ENCODE measurements around the gene ANKFN1. TPM values are rescaled to one million over a fixed set of nuclear protein-coding genes. Genes with fewer than 3 reads are reported as not detected.

ANKFN1 gene
- total RNA-seq, 1 donor from 2014 or later, result 1.6 TPM

- Histone ChIP-seq H3K9ac (ENCODE audit: low read depth in 1 of 3, low read length in 3 of 3) (no peak overlapping the region), H3K36me3 (ENCODE audit: control insufficient read depth in 3 of 3, insufficient read depth in 3 of 3, low read length in 3 of 3) (no peaks in the 10 kb centered on the region), H3K27ac (ENCODE audit: low read depth, low read length) (no peak overlapping the region), H3K9me3 (ENCODE audit: control insufficient read depth in 3 of 3, low read length in 3 of 3) (no peaks in the 10 kb centered on the region), H3K4me1 (ENCODE audit: control insufficient read depth in 3 of 3, insufficient read depth in 3 of 3, low read length in 3 of 3) (peaks cover 20 to 35% (median 27%) of the 10 kb centered on the region in 3 donors), H3K4me3 (ENCODE audit: low read length in 3 of 3) (no peak overlapping the region), H3K27me3 (ENCODE audit: control insufficient read depth in 3 of 3, insufficient read depth in 3 of 3, low read length in 3 of 3) (no peaks in the 10 kb centered on the region)
These were observed 22.8 kb downstream of the ANKFN1 start for GRCh38 chr17:56176091-56176490.

- Histone ChIP-seq H3K27ac (ENCODE audit: low read depth, low read length) (no peak overlapping the region), H3K36me3 (ENCODE audit: control insufficient read depth in 3 of 3, insufficient read depth in 3 of 3, low read length in 3 of 3) (no peaks in the 10 kb centered on the region), H3K4me1 (ENCODE audit: control insufficient read depth in 3 of 3, insufficient read depth in 3 of 3, low read length in 3 of 3) (peaks cover 20 to 26% (median 23%) of the 10 kb centered on the region in 3 donors), H3K4me3 (ENCODE audit: low read length in 3 of 3) (no peak overlapping the region), H3K9me3 (ENCODE audit: control insufficient read depth in 3 of 3, low read length in 3 of 3) (no peaks in the 10 kb centered on the region), H3K9ac (ENCODE audit: low read depth in 1 of 3, low read length in 3 of 3) (no peak overlapping the region), H3K27me3 (ENCODE audit: control insufficient read depth in 3 of 3, insufficient read depth in 3 of 3, low read length in 3 of 3) (no peaks in the 10 kb centered on the region)
These were observed 24.1 kb downstream of the ANKFN1 start for GRCh38 chr17:56177361-56177760.

DNA sequence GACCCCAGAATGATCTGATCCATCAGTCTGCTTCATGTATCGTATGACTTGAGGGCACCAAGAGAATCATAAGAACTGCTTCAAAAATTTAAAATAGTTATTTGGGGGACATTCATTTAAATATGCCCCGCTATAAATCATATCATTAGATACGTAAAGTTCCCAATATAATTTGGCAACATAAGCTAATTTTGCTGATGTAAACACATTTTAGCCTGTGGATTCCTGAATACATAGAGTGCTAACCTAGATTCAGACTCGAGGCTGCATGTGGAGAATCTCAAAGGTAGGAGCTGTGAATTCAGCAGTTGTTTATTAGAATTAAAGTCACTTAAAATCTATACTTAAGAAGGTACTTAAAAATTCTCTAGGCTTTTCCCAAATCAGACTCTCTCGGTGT is 24.9 kb downstream of the ANKFN1 start:
- Histone ChIP-seq H3K27me3 (ENCODE audit: control insufficient read depth in 3 of 3, insufficient read depth in 3 of 3, low read length in 3 of 3) (no peaks in the 10 kb centered on the region), H3K36me3 (ENCODE audit: control insufficient read depth in 3 of 3, insufficient read depth in 3 of 3, low read length in 3 of 3) (no peaks in the 10 kb centered on the region), H3K9ac (ENCODE audit: low read depth in 1 of 3, low read length in 3 of 3) (no peak overlapping the region), H3K27ac (ENCODE audit: low read depth, low read length) (no peak overlapping the region), H3K4me3 (ENCODE audit: low read length in 3 of 3) (no peak overlapping the region), H3K9me3 (ENCODE audit: control insufficient read depth in 3 of 3, low read length in 3 of 3) (no peaks in the 10 kb centered on the region), H3K4me1 (ENCODE audit: control insufficient read depth in 3 of 3, insufficient read depth in 3 of 3, low read length in 3 of 3) (peaks cover 15 to 18% (median 16%) of the 10 kb centered on the region in 3 donors)

GRCh38 chr17:56182081-56182480 is 28.8 kb downstream of the ANKFN1 start:
- Histone ChIP-seq H3K27me3 (ENCODE audit: control insufficient read depth in 3 of 3, insufficient read depth in 3 of 3, low read length in 3 of 3) (no peaks in the 10 kb centered on the region), H3K4me3 (ENCODE audit: low read length in 3 of 3) (no peak overlapping the region), H3K36me3 (ENCODE audit: control insufficient read depth in 3 of 3, insufficient read depth in 3 of 3, low read length in 3 of 3) (no peaks in the 10 kb centered on the region), H3K9ac (ENCODE audit: low read depth in 1 of 3, low read length in 3 of 3) (no peak overlapping the region), H3K4me1 (ENCODE audit: control insufficient read depth in 3 of 3, insufficient read depth in 3 of 3, low read length in 3 of 3) (no peaks in the 10 kb centered on the region), H3K27ac (ENCODE audit: low read depth, low read length) (no peak overlapping the region), H3K9me3 (ENCODE audit: control insufficient read depth in 3 of 3, low read length in 3 of 3) (no peaks in the 10 kb centered on the region)

- no peak overlapping the region for H3K4me3 ChIP-seq (ENCODE audit: low read length in 3 of 3)
- no peaks in the 10 kb centered on the region for H3K4me1 ChIP-seq (ENCODE audit: control insufficient read depth in 3 of 3, insufficient read depth in 3 of 3, low read length in 3 of 3)
- H3K9me3 ChIP-seq (ENCODE audit: control insufficient read depth in 3 of 3, low read length in 3 of 3), result no peaks in the 10 kb centered on the region
- no peaks in the 10 kb centered on the region for H3K27me3 ChIP-seq (ENCODE audit: control insufficient read depth in 3 of 3, insufficient read depth in 3 of 3, low read length in 3 of 3)
- H3K27ac ChIP-seq (ENCODE audit: low read depth, low read length), result no peak overlapping the region
- no peak overlapping the region for H3K9ac ChIP-seq (ENCODE audit: low read depth in 1 of 3, low read length in 3 of 3)
- H3K36me3 ChIP-seq (ENCODE audit: control insufficient read depth in 3 of 3, insufficient read depth in 3 of 3, low read length in 3 of 3), result no peaks in the 10 kb centered on the region
These were observed 31.4 kb downstream of the ANKFN1 start for GRCh38 chr17:56184650-56185049.

DNA sequence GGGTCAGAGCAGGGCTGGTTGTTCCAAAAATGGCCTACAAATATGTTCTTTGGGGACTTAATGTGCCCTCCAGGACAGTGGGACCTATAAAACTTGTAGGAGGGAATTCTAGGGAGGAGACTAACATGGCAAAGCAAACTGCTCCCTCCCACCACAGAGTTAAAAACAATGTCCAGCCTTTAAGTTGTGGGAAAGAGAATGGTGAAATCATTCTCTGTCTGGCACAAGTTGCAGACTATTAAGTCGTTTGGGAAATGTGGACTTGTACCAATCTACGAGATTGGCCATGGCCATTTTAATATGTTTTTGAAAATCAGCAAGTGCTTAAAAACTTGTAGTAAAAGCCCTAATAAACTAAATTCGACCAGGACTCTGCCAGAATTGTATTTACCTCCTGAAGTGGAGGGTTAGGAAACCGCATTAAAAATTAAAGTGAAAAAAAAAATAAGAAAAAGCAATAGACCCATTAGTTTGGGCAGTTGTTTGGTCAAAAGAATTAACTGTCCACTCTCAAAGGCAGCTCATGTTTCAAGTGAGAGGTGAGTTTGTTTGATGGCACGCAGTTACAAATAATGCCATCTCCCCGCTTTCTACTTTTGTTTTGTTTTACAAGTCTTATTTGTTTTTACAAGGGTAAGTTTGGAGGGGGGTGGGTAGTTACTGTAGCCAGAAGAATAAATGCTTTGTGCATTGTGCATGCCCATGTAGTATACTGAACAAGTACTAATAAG is 32.4 kb downstream of the ANKFN1 start:
- Histone ChIP-seq H3K4me3 (ENCODE audit: low read length in 3 of 3) (no peak overlapping the region), H3K9ac (ENCODE audit: low read depth in 1 of 3, low read length in 3 of 3) (no peak overlapping the region)

DNA sequence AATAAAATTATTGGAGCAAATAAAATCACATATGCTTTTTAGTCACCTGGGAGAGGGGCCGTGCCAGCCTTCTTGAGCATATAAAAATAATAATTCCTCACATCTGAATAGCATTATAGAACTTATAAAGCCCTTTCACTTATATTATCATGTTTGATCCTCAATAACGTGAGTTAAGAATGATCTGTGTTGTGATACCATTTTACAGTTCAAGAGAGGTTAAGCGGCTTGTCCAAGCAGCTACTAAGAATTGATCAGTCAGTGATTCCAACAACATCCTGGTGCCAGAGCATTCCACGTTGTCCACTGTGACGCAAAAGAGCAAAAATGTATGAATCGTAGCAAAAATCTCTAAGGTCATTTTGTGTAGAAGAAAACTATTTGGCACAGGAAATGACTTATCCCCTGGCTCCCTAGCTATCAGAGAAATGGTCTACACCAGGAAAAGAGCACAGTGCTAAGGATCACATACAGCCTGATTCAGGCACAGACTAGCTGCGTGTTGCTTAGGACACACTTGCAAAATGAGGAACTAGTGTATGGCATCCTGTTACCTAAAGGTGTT is 33.0 kb downstream of the ANKFN1 start:
- Histone ChIP-seq H3K9ac (ENCODE audit: low read depth in 1 of 3, low read length in 3 of 3) (no peak overlapping the region), H3K36me3 (ENCODE audit: control insufficient read depth in 3 of 3, insufficient read depth in 3 of 3, low read length in 3 of 3) (no peaks in the 10 kb centered on the region), H3K4me1 (ENCODE audit: control insufficient read depth in 3 of 3, insufficient read depth in 3 of 3, low read length in 3 of 3) (no peaks in the 10 kb centered on the region), H3K27me3 (ENCODE audit: control insufficient read depth in 3 of 3, insufficient read depth in 3 of 3, low read length in 3 of 3) (no peaks in the 10 kb centered on the region), H3K27ac (ENCODE audit: low read depth, low read length) (no peak overlapping the region), H3K9me3 (ENCODE audit: control insufficient read depth in 3 of 3, low read length in 3 of 3) (no peaks in the 10 kb centered on the region), H3K4me3 (ENCODE audit: low read length in 3 of 3) (no peak overlapping the region)

More for the DNA sequence above, 32.4 kb downstream of the ANKFN1 start:
- Histone ChIP-seq H3K27ac (ENCODE audit: low read depth, low read length) (no peak overlapping the region), H3K9me3 (ENCODE audit: control insufficient read depth in 3 of 3, low read length in 3 of 3) (no peaks in the 10 kb centered on the region), H3K27me3 (ENCODE audit: control insufficient read depth in 3 of 3, insufficient read depth in 3 of 3, low read length in 3 of 3) (no peaks in the 10 kb centered on the region), H3K36me3 (ENCODE audit: control insufficient read depth in 3 of 3, insufficient read depth in 3 of 3, low read length in 3 of 3) (no peaks in the 10 kb centered on the region), H3K4me1 (ENCODE audit: control insufficient read depth in 3 of 3, insufficient read depth in 3 of 3, low read length in 3 of 3) (no peaks in the 10 kb centered on the region)

DNA sequence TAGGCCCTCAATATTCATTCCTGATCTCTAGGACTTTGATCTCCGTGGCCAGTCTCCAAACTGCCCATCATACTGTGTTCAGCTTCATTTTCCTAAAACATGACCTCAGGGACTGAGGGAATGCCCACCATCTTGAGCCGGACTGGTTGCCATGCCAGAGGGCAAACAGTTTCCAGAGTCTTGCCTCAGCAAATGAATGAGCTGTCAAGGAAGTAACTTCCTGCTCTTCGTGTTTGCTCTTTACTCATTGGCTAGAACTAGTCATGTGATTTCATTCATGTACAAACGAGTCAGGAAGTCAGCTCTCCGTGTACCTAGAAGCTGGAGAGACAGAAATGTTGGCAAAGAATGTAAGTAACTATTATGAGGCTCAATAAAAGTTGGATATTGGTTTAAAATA is 50.2 kb downstream of the ANKFN1 start:
- no peak overlapping the region for H3K4me3 ChIP-seq (ENCODE audit: low read length in 3 of 3)
- no peak overlapping the region for H3K27ac ChIP-seq (ENCODE audit: low read depth, low read length)
- no peaks in the 10 kb centered on the region for H3K27me3 ChIP-seq (ENCODE audit: control insufficient read depth in 3 of 3, insufficient read depth in 3 of 3, low read length in 3 of 3)
- no peak overlapping the region for H3K9ac ChIP-seq (ENCODE audit: low read depth in 1 of 3, low read length in 3 of 3)
- H3K36me3 ChIP-seq (ENCODE audit: control insufficient read depth in 3 of 3, insufficient read depth in 3 of 3, low read length in 3 of 3), result no peaks in the 10 kb centered on the region
- H3K9me3 ChIP-seq (ENCODE audit: control insufficient read depth in 3 of 3, low read length in 3 of 3), result peaks cover 0 to 3% (median 0%) of the 10 kb centered on the region in 3 donors
- no peaks in the 10 kb centered on the region for H3K4me1 ChIP-seq (ENCODE audit: control insufficient read depth in 3 of 3, insufficient read depth in 3 of 3, low read length in 3 of 3)

- Histone ChIP-seq H3K36me3 (ENCODE audit: control insufficient read depth in 3 of 3, insufficient read depth in 3 of 3, low read length in 3 of 3) (no peaks in the 10 kb centered on the region), H3K27me3 (ENCODE audit: control insufficient read depth in 3 of 3, insufficient read depth in 3 of 3, low read length in 3 of 3) (no peaks in the 10 kb centered on the region), H3K9me3 (ENCODE audit: control insufficient read depth in 3 of 3, low read length in 3 of 3) (peaks cover 0 to 3% (median 0%) of the 10 kb centered on the region in 3 donors), H3K4me3 (ENCODE audit: low read length in 3 of 3) (no peak overlapping the region), H3K27ac (ENCODE audit: low read depth, low read length) (no peak overlapping the region), H3K9ac (ENCODE audit: low read depth in 1 of 3, low read length in 3 of 3) (no peak overlapping the region), H3K4me1 (ENCODE audit: control insufficient read depth in 3 of 3, insufficient read depth in 3 of 3, low read length in 3 of 3) (no peaks in the 10 kb centered on the region)
These were observed 53.1 kb downstream of the ANKFN1 start for GRCh38 chr17:56206351-56206750.

DNA sequence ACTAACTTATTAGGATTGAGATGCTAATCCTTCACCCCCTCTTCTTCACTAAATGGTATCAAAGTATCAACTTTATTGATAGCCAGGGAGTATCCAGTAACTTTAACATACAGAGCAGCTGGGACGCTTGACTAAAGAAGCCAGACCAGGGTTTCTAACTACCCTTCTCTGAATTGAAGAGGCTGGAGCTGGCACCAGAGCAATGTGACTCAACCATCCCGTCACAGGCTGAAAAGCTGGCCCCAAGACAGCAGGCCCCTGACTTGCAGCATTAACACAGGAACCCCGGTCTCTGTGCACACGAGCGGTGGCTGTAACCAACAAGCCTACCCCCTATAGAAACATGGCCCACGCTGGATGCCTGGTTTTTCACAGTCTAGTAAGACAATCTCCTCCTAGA is 59.8 kb downstream of the ANKFN1 start:
- Histone ChIP-seq H3K27ac (ENCODE audit: low read depth, low read length) (no peak overlapping the region), H3K9ac (ENCODE audit: low read depth in 1 of 3, low read length in 3 of 3) (no peak overlapping the region), H3K4me1 (ENCODE audit: control insufficient read depth in 3 of 3, insufficient read depth in 3 of 3, low read length in 3 of 3) (no peaks in the 10 kb centered on the region), H3K9me3 (ENCODE audit: control insufficient read depth in 3 of 3, low read length in 3 of 3) (no peaks in the 10 kb centered on the region), H3K27me3 (ENCODE audit: control insufficient read depth in 3 of 3, insufficient read depth in 3 of 3, low read length in 3 of 3) (no peaks in the 10 kb centered on the region), H3K36me3 (ENCODE audit: control insufficient read depth in 3 of 3, insufficient read depth in 3 of 3, low read length in 3 of 3) (no peaks in the 10 kb centered on the region), H3K4me3 (ENCODE audit: low read length in 3 of 3) (no peak overlapping the region)
